ENCODE results near the gene ZNF839.
A peak's percentile ranks its signal among the peaks of the same experiment; 100 is the strongest.
"Not testable (repeated sequence)": the region's sequence is repeated elsewhere in the genome, so short reads cannot be mapped to it uniquely, and the experiment has no call there.

Gene ZNF839

GRCh38 chr14:102320671-102321455 lies 1.3 kb downstream of the ZNF839 start:
- Mint-ChIP-seq H3K9me3 (no peaks in the 10 kb centered on the region), H3K4me1 (peaks cover 55% of the 10 kb centered on the region), H3K36me3 (ENCODE audit: low read depth) (peaks cover 2% of the 10 kb centered on the region), H3K4me3 (peak overlapping the region; percentile 92), H3K27ac (peak overlapping the region; percentile 88), H3K27me3 (no peaks in the 10 kb centered on the region)
- DNase-seq (no peak), ATAC-seq (no peak)

- H3K9me3 Mint-ChIP-seq = no peaks in the 10 kb centered on the region
- ATAC-seq = no peak
- H3K4me1 Mint-ChIP-seq = peaks cover 47% of the 10 kb centered on the region
- no peak for DNase-seq
- peaks cover 6% of the 10 kb centered on the region for H3K36me3 Mint-ChIP-seq (ENCODE audit: low read depth)
- peak overlapping the region; percentile 22 for H3K27ac Mint-ChIP-seq
- no peak overlapping the region for H3K4me3 Mint-ChIP-seq
- no peaks in the 10 kb centered on the region for H3K27me3 Mint-ChIP-seq
Observed at GRCh38 chr14:102321456-102322422, 2.2 kb downstream of the ZNF839 start.

GRCh38 chr14:102323102-102323501 lies 3.6 kb downstream of the ZNF839 start:
- H3K4me1 Mint-ChIP-seq = peaks cover 35% of the 10 kb centered on the region
- H3K9me3 Mint-ChIP-seq = no peaks in the 10 kb centered on the region
- H3K27ac Mint-ChIP-seq = no peak overlapping the region
- DNase-seq (no peak), ATAC-seq (no peak)
- H3K36me3 Mint-ChIP-seq (ENCODE audit: low read depth) = peaks cover 6% of the 10 kb centered on the region
- H3K4me3 Mint-ChIP-seq = no peak overlapping the region
- H3K27me3 Mint-ChIP-seq = no peaks in the 10 kb centered on the region

DNA sequence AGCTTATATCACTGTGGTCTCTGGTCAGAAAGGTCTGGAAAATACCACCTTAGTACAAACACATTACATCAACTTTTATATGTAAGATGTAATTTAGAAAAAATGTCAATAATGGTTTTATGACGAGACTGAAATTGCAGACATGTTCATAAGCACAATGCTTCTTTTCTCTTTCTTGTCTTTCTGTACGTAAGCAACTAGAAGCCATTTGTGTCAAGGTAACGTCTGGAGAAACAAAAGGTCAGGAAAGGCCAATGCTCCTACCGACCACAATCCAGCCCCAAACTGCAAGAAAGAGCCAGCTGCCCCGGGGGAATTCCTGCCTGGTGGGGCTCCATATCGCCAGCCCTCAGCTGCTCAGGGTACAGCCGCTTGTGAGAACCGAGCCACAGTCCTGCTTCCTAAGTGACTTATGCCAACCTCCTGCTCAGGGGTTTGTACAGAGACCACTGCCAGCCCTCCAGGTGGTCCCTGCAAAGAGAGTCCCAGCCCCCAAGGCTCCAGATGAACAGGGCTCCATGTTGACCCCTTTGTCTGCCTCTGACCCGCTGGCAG lies 6.3 kb downstream of the ZNF839 start:
- Mint-ChIP-seq H3K36me3 (ENCODE audit: low read depth) (peaks cover 6% of the 10 kb centered on the region), H3K27ac (no peak overlapping the region), H3K4me3 (no peak overlapping the region), H3K4me1 (peaks cover 16% of the 10 kb centered on the region), H3K9me3 (no peaks in the 10 kb centered on the region), H3K27me3 (no peaks in the 10 kb centered on the region)
- DNase-seq = no peak
- ATAC-seq = no peak

DNA sequence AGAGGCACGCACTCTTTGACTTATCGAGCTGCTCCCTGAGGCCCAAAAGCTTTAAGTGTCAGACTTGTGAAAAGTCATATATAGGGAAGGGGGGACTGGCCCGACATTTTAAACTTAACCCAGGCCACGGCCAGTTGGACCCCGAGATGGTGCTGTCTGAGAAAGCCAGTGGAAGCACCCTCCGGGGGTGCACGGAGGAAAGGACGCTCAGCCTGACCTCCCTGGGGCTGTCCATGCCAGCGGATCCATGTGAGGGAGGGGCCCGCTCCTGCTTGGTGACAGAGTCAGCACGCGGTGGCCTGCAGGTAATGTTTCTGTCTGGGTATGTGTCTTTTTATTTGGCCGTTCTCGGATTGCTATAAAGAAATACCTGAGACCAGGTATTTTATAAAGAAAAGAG lies 7.0 kb downstream of the ZNF839 start:
- no peaks in the 10 kb centered on the region for H3K27me3 Mint-ChIP-seq
- peaks cover 4% of the 10 kb centered on the region for H3K36me3 Mint-ChIP-seq (ENCODE audit: low read depth)
- ATAC-seq (no peak), DNase-seq (no peak)
- no peak overlapping the region for H3K27ac Mint-ChIP-seq
- H3K4me3 Mint-ChIP-seq = no peak overlapping the region
- peaks cover 8% of the 10 kb centered on the region for H3K4me1 Mint-ChIP-seq
- H3K9me3 Mint-ChIP-seq = no peaks in the 10 kb centered on the region

DNA sequence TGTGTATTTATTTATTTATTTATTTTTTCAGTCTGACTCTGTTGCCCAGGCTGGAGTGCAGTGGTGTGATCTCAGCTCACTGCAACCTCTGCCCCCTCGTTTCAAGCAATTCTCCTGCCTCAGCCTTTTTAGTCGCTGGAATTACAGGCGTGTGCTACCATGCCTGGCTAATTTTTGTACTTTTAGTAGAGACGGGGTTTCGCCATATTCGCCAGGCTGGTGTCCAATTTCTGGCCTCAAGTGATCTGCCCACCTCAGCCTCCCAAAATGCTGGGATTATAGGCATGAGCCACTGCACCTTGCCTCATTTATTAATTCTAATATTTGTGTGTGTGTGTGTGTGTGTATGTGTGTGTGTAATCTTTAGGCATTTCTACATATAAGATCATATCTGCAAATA lies 9.8 kb downstream of the ZNF839 start:
- H3K36me3 Mint-ChIP-seq (ENCODE audit: low read depth) = peaks cover 13% of the 10 kb centered on the region
- ATAC-seq, H3K4me1 Mint-ChIP-seq, H3K27ac Mint-ChIP-seq, H3K9me3 Mint-ChIP-seq, DNase-seq, H3K27me3 Mint-ChIP-seq, H3K4me3 Mint-ChIP-seq: not testable (repeated sequence)

- H3K27ac Mint-ChIP-seq = no peak overlapping the region
- ATAC-seq = no peak
- no peak overlapping the region for H3K4me3 Mint-ChIP-seq
- H3K36me3 Mint-ChIP-seq (ENCODE audit: low read depth) = peaks cover 21% of the 10 kb centered on the region
- no peaks in the 10 kb centered on the region for H3K9me3 Mint-ChIP-seq
- no peak for DNase-seq
- H3K4me1 Mint-ChIP-seq = no peaks in the 10 kb centered on the region
- H3K27me3 Mint-ChIP-seq = no peaks in the 10 kb centered on the region
Observed at GRCh38 chr14:102330806-102331205, 11.3 kb downstream of the ZNF839 start.

GRCh38 chr14:102333390-102333789 lies 13.8 kb downstream of the ZNF839 start:
- Mint-ChIP-seq H3K9me3 (no peaks in the 10 kb centered on the region), H3K4me3 (no peak overlapping the region), H3K4me1 (no peaks in the 10 kb centered on the region), H3K36me3 (ENCODE audit: low read depth) (peaks cover 27% of the 10 kb centered on the region), H3K27me3 (no peaks in the 10 kb centered on the region), H3K27ac (no peak overlapping the region)
- DNase-seq (no peak), ATAC-seq (no peak)

DNA sequence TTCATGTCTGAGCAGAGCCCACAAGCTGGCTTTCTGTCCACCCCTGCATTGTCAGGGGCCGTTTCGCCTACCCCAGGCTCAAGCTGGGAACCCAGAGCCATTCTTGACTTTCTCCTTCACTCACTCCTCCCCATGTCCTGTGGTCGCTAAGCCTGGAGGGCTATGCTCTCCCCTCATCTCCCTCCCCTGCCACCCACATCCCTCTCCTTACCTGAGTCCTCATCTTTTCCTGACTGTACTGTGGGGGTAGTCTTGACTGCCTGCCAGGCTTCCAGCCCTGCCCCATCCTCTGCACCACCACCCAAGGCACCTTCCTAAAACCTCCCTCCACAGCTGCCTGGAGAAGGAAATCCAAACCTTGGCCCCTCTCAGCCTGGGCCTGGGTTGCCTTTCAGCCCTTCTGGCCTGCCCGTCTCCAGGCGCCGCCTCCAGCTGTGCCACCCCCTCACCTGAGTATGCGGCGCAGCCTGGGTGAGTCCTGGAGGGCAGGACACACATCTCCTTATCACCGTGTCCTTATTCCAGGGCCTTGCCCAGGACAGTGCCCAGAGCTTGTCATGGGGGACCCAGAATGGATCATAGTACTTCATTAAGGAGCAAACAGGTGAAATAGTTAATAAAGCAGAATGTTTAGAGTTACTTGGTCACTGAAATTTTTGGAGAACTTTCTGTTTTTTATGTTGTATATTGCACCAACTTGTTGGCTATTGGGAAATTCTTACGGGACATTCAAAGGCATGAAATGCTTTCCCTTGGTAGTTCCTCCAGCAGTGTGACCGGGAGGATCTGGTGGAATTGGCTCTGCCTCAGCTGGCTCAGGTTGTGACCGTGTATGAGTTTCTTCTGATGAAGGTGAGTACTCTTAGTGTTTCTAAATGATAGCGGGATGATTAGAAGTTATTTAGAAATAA lies 14.5 kb downstream of the ZNF839 start:
- DNase-seq = no peak
- Mint-ChIP-seq H3K4me3 (no peak overlapping the region), H3K27ac (no peak overlapping the region), H3K4me1 (no peaks in the 10 kb centered on the region), H3K36me3 (ENCODE audit: low read depth) (peaks cover 32% of the 10 kb centered on the region), H3K9me3 (no peaks in the 10 kb centered on the region), H3K27me3 (no peaks in the 10 kb centered on the region)
- ATAC-seq = no peak

DNA sequence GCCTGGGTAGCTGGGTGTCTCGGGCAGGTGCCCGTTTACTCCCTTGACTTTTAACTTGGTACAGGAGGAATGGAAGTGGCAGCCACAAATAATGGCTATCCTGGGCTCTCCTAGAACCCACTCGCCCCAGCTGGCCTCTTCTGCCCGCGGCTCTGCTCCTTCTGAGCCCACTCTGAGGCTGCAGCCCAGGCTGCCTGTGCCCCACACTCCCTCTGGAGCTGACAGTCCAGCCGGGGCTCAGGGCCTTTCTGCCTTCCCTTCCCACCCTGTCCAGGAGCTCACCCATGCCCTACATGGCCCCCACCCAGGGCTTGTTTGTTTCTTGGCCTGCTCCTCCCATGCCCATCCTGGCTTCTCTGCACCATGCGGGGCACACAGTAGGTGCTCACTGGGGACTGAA lies 15.6 kb downstream of the ZNF839 start:
- ATAC-seq (no peak), DNase-seq (no peak)
- peaks cover 32% of the 10 kb centered on the region for H3K36me3 Mint-ChIP-seq (ENCODE audit: low read depth)
- no peaks in the 10 kb centered on the region for H3K4me1 Mint-ChIP-seq
- H3K9me3 Mint-ChIP-seq = no peaks in the 10 kb centered on the region
- no peaks in the 10 kb centered on the region for H3K27me3 Mint-ChIP-seq
- H3K4me3 Mint-ChIP-seq = no peak overlapping the region
- no peak overlapping the region for H3K27ac Mint-ChIP-seq

DNA sequence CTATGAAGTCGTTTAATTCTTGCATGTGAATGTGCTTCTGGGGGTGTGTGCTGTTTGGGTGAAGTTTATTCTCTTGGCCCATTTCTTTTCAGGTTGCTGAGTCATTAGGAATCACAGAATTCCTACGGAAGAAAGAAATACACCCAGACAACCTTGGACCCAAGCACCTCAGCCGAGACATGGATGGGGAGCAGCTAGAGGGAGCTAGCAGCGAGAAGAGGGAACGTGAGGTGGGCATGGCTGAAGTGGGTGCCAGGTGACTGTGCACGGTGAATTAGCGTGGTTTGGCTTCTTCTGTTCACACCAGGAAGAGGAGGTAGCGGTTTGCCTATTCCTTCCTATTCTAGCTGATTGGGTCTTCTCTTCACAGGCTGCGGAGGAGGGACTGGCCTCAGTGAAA lies 19.2 kb downstream of the ZNF839 start:
- no peak for DNase-seq
- H3K4me1 Mint-ChIP-seq = no peaks in the 10 kb centered on the region
- no peaks in the 10 kb centered on the region for H3K27me3 Mint-ChIP-seq
- ATAC-seq = no peak
- H3K36me3 Mint-ChIP-seq (ENCODE audit: low read depth) = peaks cover 38% of the 10 kb centered on the region
- H3K4me3 Mint-ChIP-seq = no peak overlapping the region
- no peaks in the 10 kb centered on the region for H3K9me3 Mint-ChIP-seq
- H3K27ac Mint-ChIP-seq = no peak overlapping the region

DNA sequence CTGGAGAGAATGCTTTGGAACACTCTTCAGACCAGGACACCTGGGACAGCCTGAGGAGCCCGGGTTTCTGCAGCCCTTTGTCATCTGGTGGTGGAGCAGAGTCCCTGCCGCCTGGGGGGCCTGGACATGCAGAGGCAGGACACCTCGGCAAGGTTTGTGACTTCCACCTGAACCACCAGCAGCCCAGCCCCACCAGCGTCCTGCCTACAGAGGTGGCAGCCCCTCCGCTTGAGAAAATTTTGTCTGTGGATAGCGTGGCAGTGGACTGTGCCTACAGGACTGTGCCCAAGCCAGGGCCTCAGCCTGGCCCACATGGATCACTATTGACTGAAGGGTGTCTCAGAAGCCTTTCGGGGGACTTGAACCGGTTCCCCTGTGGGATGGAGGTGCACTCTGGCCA lies 22.0 kb downstream of the ZNF839 start:
- ATAC-seq (no peak), DNase-seq (no peak)
- Mint-ChIP-seq H3K4me1 (no peaks in the 10 kb centered on the region), H3K9me3 (no peaks in the 10 kb centered on the region), H3K27ac (no peak overlapping the region), H3K27me3 (no peaks in the 10 kb centered on the region), H3K36me3 (ENCODE audit: low read depth) (peaks cover 30% of the 10 kb centered on the region), H3K4me3 (no peak overlapping the region)

- Mint-ChIP-seq H3K36me3 (ENCODE audit: low read depth) (peaks cover 25% of the 10 kb centered on the region), H3K27ac (no peak overlapping the region), H3K9me3 (no peaks in the 10 kb centered on the region), H3K27me3 (no peaks in the 10 kb centered on the region), H3K4me1 (no peaks in the 10 kb centered on the region), H3K4me3 (no peak overlapping the region)
- DNase-seq = no peak
- no peak for ATAC-seq
Observed at GRCh38 chr14:102342238-102342637, 22.7 kb downstream of the ZNF839 start.

GRCh38 chr14:102344084-102344483 lies 24.5 kb downstream of the ZNF839 start:
- no peak for ATAC-seq
- no peaks in the 10 kb centered on the region for H3K27me3 Mint-ChIP-seq

More at GRCh38 chr14:102344084-102344483, 24.5 kb downstream of the ZNF839 start:
- no peak for DNase-seq
- Mint-ChIP-seq H3K4me3 (no peak overlapping the region), H3K4me1 (no peaks in the 10 kb centered on the region), H3K36me3 (ENCODE audit: low read depth) (peaks cover 26% of the 10 kb centered on the region), H3K27ac (no peak overlapping the region), H3K9me3 (no peaks in the 10 kb centered on the region)

Measured in activated naive CD8-positive, alpha-beta T cell treated with anti-CD3 and anti-CD28 coated beads, Interleukin-2, amount 50 U/mL, for 24 hours (primary cell).